HL-60 (cell line): ENCODE data around the gene RNF223.

Experiments used
- CTCF ChIP-seq: IDR thresholded peaks from one replicate; pipeline ENCODE4 v1.5.1; 2011; ENCODE audit warnings: low read length, control low read depth, inconsistent platforms; ENCODE audit not compliant: insufficient read depth
- GABPA ChIP-seq: IDR thresholded peaks from 2 replicates; pipeline ENCODE4 v1.6.1; 2012; ENCODE audit warnings: low read depth
- POLR2AphosphoS5 ChIP-seq: IDR thresholded peaks from 2 replicates; pipeline ENCODE4 v1.6.1; 2012; ENCODE audit warnings: low read depth
- REST ChIP-seq: IDR thresholded peaks from 2 replicates; pipeline ENCODE4 v1.6.1; 2012; ENCODE audit warnings: low read depth; ENCODE audit not compliant: insufficient replicate concordance
- SPI1 ChIP-seq: IDR thresholded peaks from 2 replicates; pipeline ENCODE4 v1.6.1; 2012; ENCODE audit warnings: low read depth, mild to moderate bottlenecking, borderline replicate concordance

GRCh38 chr1:1034439-1034781 lies 39.7 kb downstream of the RNF223 start:
- TF ChIP-seq CTCF (no peak), GABPA (no peak), SPI1 (no peak), REST (no peak), POLR2AphosphoS5 (no peak)
